HFF-Myc (cell line): ENCODE measurements around the gene ASB6.
A peak's percentile ranks its signal among the peaks of the same experiment; 100 is the strongest.

Source experiments
- DNase-seq: peaks from one replicate; pipeline ENCODE4 v3.0.0-alpha.2; 2011; ENCODE audit warnings: low read depth; ENCODE audit errors: extremely low read depth
- H3K4me3 ChIP-seq: replicated peaks from 2 replicates; pipeline ENCODE4 v1.5.1; 2011; ENCODE audit warnings: low read depth, mild to moderate bottlenecking, control low read depth, low read length
- CTCF ChIP-seq: IDR thresholded peaks from 2 replicates; pipeline ENCODE4 v1.5.1; 2012; ENCODE audit warnings: mild to moderate bottlenecking, low read depth, low read length, control low read depth; ENCODE audit errors: missing control alignments

The ASB6 gene

GRCh38 chr9:129646654-129647053 is 4.7 kb upstream of the ASB6 start:
- H3K4me3 ChIP-seq = no peak overlapping the region
- TF ChIP-seq CTCF = no peak
- DNase-seq = no peak

GRCh38 chr9:129646252-129646651 is 4.3 kb upstream of the ASB6 start:
- TF ChIP-seq CTCF = no peak
- no peak for DNase-seq
- no peak overlapping the region for H3K4me3 ChIP-seq

- H3K4me3 ChIP-seq = no peak overlapping the region
- DNase-seq = no peak
- no peak for TF ChIP-seq CTCF
Observed at GRCh38 chr9:129644902-129645301, 3.0 kb upstream of the ASB6 start.

- H3K4me3 ChIP-seq = no peak overlapping the region
- TF ChIP-seq CTCF = no peak
- DNase-seq = no peak
Observed at GRCh38 chr9:129644365-129644764, 2.4 kb upstream of the ASB6 start.

GRCh38 chr9:129643706-129644105 is 1.8 kb upstream of the ASB6 start:
- no peak for DNase-seq
- H3K4me3 ChIP-seq = no peak overlapping the region
- TF ChIP-seq CTCF = no peak

GRCh38 chr9:129640871-129641749 is 841 bp downstream of the ASB6 start:
- no peak for TF ChIP-seq CTCF
- no peak for DNase-seq

More at GRCh38 chr9:129640871-129641749, 841 bp downstream of the ASB6 start:
- H3K4me3 ChIP-seq = peak overlapping the region; percentile 95
